Retina (tissue), 1 donor: ENCODE results near the gene PTPRG.

Source experiments
- DNase-seq: peaks from one replicate; pipeline ENCODE4 v3.0.0-alpha.2; 2016

Gene PTPRG

GRCh38 chr3:61774279-61774890 lies 213.0 kb downstream of the PTPRG start:
- DNase-seq: no peak

DNA sequence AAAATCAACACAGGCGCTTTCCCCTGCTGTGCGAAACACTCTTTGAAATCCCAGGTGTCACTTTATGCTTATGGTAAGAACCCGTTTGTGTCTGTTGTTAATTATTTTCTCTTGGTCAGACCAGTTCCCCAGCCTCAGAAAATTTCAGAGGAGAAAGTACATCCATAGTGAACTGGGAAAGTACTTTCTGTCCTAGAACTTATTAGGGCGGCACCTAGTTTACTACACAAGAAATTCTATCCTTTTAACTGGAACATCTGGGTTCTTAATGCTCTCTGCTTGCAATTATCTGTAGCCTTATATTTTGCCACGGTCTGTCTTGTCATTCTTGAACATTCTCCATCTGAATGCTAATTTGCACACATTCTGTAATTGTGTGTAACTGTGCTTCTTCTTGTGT lies 215.0 kb downstream of the PTPRG start:
- no peak for DNase-seq

DNA sequence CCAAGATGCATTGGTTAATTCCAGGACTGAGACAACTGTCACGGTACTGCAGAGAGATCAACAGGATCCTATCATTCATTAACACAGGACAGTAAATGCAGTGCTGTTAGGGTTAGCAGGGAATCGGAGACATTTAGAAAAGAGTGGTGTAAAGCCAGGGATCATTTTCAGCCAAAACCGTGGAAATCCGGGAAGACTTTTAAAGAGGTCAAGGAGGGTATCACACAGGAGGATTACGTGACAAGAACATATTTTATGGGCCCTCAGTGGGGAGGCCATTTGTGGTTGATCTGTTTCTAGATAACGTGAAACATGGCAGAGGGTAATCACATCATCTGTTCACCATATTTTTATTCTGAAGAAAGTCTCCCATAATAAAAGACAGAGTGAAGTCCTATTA lies 216.1 kb downstream of the PTPRG start:
- no peak for DNase-seq

GRCh38 chr3:61778095-61778494 lies 216.7 kb downstream of the PTPRG start:
- no peak for DNase-seq

- no peak for DNase-seq
Measured at GRCh38 chr3:61780016-61780415, 218.6 kb downstream of the PTPRG start.

DNA sequence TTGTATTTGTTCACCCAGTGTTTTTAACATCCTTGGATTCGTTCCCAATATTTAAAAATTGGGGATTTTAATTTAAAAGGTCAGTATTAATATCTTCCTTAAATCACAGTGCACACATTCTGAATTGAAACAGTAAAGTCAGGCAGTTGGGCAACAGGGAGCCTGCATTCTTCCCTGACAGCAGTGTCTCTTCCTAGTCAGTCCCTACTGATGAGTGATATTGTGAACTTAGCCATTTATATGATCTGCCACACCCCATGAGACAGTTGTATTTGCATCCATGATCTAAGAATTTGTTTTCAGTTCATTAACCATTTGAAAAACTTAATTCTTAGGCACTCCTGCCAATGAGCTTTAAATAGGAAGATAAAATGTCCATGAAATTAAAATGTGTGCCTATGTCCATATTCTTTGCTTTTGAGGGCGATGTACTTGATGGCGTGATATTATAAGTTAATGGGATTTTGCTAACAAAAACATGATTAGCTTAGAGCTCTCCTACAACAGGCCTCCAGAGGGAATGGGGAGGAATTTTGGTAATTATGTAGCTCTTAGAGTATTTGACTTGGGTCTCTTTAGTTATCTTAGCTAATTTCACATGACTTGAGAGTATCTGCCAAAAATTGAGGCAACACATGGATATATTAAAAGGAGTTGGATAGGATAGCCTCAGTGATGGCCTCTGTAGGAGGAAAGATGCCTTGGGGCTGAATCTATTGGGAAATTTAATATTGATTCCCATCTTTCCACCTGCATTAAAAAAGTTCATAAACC lies 219.3 kb downstream of the PTPRG start:
- DNase-seq: no peak

DNA sequence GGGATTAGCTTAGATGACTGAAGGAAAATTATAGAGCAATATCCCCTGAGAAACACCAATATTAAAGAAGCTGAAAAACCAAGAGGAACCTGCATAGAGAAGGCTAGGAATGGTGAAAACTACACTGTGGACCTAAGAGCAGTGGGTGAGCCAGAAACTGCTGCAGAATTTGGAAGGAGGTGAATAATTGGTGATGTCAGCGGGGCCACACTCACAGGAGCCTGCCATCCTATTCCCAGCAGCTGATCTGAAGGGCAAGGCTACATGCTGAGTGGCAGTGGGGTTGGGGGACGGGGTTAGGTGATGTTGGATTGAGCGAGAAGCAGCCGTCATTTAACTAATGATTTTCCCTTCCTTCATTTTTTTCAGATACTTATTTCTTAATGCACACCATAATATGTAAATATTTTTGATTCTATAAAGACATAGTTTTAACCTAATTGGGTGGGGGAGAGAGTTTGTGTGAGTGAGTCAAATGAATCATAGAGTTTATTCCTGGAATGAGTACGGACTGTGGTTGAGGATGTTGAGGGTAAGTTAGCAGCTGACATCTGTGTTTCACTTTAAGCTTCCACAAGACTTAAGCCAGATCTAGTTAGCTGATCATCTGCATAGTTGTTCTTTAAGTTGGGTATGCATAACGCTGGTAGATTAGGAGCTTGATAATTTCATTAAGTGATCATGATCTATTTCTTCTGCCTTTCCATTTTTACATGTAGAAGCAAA lies 222.8 kb downstream of the PTPRG start:
- no peak for DNase-seq

DNA sequence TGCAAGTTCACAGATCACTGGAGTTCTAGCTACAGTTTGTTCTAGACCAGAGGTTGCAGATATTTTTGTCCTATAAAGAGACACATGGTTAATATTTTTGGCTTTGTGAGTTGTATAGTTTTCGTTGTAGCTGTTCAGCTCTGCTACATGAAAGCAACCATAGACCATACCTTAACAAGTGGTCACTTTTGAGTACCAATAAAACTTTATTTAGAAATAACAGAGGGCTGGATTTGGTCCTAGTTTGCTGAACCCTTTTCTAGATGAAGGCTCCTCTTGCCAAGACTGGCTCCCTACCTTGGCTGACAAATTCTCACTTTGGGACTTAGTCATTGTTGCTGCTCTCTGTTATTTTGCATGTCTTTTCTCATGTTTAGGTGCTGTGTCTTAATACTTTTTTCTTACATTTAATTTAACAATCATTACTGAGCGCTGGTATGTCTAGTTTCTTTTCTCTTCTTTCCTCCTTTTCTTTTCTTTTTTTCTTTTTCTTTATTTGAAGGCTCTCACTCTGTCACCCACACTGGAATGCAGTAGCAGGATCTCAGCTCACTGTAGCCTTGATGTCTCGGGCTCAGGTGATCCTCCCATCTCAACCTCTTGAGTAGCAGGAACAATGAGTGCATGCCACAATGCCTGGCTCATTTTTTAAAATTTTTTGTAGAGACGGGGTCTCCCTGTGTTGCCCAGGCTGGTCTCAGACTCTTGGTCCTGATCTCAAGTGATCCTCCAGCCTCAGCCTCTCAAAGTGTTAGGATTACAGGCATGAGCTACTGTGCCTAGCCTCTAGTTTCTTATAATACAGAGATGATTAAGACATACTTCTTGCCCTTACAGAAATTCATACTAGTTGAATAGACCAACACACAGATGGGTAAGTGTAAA lies 227.5 kb downstream of the PTPRG start:
- no peak for DNase-seq

DNA sequence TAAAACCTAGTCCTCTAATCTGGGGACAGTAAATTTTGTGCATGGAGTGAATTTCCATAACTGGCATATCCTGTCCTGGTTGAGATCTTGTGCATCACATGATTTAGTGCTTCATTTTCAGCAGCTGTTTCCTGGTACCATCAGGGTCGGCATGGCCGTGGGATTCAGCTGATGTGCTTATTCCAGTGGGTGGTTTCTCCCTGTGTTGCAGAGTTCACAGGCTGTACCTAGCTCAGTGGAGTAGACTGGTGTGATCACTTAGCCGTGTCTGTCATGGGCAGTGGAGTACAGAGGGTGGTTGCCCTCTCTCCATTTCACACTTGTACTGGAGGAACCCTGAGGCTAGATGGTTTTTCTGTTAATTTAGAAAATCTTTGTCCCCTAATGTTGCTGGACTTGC lies 228.5 kb downstream of the PTPRG start:
- DNase-seq: no peak

DNA sequence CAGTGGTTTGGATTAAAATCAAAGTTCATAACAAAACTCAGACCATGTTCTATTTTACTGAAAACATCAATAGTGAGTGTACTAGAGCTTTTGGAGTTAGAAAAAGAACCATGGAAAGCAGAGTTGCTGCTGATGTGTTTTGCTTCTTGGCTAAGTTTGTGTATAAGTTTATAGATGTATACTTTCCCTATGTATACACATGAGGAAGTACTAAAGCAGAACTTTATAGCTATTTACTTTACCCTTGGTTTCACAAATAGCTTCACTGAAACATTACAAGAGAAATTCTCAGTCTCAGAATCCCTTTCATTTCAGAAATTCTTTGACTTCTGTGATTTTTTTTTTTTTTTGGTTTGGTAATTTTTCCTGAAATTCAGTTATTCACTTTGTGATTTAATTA lies 229.0 kb downstream of the PTPRG start:
- no peak for DNase-seq

GRCh38 chr3:61793056-61793455 lies 231.7 kb downstream of the PTPRG start:
- no peak for DNase-seq

- no peak for DNase-seq
Measured at GRCh38 chr3:61793521-61793920, 232.2 kb downstream of the PTPRG start.

- no peak for DNase-seq
Measured at GRCh38 chr3:61794341-61794740, 233.0 kb downstream of the PTPRG start.

DNA sequence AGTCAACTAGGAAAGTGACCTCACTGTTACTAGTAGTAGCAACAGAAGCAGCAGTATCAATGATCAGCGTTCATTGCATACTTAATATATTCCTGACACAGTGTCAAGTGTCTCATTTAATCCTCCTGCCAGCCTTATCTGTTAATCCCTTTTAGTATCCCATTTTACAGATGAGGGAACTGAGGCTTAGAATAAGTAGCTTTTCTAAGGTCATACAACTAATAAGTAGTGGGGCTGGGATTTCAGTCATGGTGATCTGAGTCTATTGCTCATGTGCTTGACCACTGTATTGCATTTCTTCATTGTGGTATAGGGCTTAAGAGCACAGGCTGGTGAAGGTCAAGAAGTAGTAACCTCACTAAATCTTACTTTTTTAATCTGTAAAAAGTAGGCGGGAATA lies 233.6 kb downstream of the PTPRG start:
- no peak for DNase-seq

DNA sequence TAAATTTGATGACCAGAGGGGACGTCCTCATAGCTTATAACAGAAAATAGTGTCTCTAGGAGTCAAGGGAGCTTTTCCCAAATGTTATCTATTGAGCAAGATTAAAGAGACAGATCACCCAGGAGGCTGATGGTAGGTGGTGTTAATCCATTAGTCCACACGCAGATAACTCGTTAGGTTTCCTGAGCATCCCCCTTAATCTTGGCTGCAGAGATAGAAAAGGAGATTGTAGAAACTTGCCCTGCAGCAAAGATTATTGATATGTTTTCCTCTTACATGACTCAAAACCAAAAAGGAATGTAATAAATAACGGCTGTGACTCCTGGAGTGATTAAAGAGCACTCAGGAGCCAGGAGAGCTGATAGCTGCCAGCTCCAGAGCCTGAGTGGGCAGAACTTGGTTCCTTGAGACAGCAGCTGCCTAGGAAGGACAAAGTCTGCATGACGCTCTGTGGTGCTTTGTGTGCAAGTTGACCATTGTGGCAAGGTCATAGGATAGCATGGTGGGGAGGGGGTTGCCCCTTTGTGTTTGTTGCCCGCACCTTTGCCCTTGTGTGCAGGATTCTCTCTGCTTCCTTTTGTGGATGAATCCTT lies 234.8 kb downstream of the PTPRG start:
- DNase-seq: peak; percentile 29

- no peak for DNase-seq
Measured at GRCh38 chr3:61796911-61797310, 235.5 kb downstream of the PTPRG start.

DNA sequence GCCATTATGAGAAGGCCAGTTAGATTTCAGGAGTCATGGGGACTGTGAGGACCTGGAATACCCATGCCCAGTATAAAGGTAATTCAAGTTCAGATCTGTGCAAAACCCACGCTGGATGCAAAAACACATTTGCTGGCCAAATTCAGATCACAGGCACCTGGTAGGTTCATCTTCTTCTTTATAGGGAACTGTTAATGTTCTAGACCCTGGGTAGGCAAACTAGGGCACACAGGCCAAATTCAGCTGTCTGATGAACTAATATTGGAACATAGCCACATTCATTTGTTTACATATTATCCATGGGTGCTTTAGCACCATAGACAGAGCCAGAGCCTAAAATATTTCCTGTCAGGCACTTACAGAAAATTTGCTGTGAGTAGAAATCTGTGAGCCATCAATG lies 241.4 kb downstream of the PTPRG start:
- no peak for DNase-seq

- no peak for DNase-seq
Measured at GRCh38 chr3:61803983-61804382, 242.6 kb downstream of the PTPRG start.

DNA sequence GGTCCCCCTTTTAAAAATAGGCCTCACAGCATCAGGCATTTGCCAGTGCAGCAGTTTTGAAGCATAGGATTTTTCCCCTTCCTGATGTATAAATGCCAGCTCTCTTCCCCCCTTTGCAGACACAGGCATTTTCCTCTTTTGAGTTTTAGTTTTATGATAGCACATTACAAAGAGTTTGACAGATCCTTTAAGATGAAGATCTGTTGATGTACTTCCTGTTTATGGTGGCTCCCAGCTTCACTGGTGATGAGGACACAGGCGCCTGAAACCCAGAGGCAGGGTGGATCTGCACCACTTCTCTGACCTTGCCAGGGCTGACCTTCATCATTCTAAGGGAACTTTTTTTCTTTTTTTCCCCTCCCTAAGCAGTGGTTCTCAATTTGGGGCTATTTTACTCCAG lies 243.4 kb downstream of the PTPRG start:
- DNase-seq: no peak

- no peak for DNase-seq
Measured at GRCh38 chr3:61805510-61806080, 244.2 kb downstream of the PTPRG start.

DNA sequence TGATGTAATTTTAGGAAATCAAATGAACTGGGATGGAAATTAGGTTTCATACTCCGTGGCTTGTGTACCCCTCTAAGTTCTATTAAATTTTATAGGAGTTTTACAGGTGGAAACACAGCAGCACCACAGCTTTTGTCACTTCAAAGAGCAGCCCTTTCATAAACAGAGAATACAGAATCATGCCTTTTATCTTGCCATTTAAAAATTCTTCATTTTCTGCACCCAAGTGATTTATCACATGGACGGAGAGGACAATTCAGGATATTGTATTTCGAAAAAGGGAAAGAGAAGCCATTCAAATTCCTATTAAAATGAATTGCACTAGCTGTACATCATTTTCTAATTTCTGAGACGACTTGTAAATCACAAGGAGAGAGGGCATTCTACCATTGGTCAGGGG lies 245.4 kb downstream of the PTPRG start:
- DNase-seq: no peak

DNA sequence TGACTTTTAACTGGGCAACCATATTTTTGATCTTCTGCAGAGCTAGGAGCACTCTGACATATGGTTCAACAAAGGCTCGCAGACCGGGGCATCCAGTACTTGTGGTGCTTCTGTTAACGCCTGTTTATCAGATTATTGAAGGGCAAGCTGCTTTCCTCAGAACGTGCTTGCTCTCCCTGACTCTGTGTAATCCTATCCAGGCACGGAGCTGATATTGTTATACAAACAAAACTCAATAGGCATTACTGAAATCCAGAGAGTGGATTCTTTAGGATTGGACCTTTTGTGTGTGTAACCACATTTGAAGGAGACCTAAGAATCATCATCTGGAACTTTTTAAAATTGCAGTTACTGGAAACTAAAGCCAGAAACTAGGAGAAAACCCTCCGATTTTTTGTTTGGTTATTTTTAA lies 246.5 kb downstream of the PTPRG start:
- peak; percentile 11 for DNase-seq
